ENCODE data around the gene FUT8. TPM values are rescaled to one million over a fixed set of nuclear protein-coding genes. Genes with fewer than 3 reads are reported as not detected.

Gene FUT8
- total and polyA plus RNA-seq, 2 of the 8 experiments (the other 6 are each of a cell fraction or from before 2014, with no cell fraction given) = 10.5 to 25.1 TPM

- no peak overlapping the region for H4K5ac ChIP-seq (ENCODE audit: insufficient read length, low read depth, low read length)
- H2AFZ ChIP-seq (ENCODE audit: low read length) = no peak overlapping the region
- no peak overlapping the region for H3K27ac ChIP-seq (ENCODE audit: low read depth, low read length)
- peak overlapping the region in 1 of 2 experiments; percentile 41; a peak in 1 of 4 replicates for H3K4me2 ChIP-seq (ENCODE audit: insufficient read depth in 1 of 2, low read depth in 2 of 2, low read length in 2 of 2)
- H3K23me2 ChIP-seq (ENCODE audit: low read depth, low read length) = no peaks in the 10 kb centered on the region
- H2BK12ac ChIP-seq (ENCODE audit: low read depth, low read length) = no peak overlapping the region
- no peak overlapping the region for H3K4ac ChIP-seq (replicated peaks; ENCODE audit: insufficient read length, low read depth, low read length)
- no peak overlapping the region for H2BK20ac ChIP-seq (ENCODE audit: low read length)
- no peaks in the 10 kb centered on the region; a peak in 1 of 4 replicates for H3K9me3 ChIP-seq (ENCODE audit: insufficient read depth in 2 of 2, low read depth in 1 of 2, low read length in 1 of 2)
- no peaks in the 10 kb centered on the region for H3K79me2 ChIP-seq (ENCODE audit: control insufficient read depth in 1 of 2, insufficient read depth in 2 of 2, low read length in 2 of 2)
- no peak overlapping the region for H2BK5ac ChIP-seq (ENCODE audit: low read depth, low read length)
- H3K9ac ChIP-seq (replicated peaks in 1 of 4; ENCODE audit: extremely low read depth in 1 of 4, low read depth in 3 of 4, low read length in 3 of 4) = no peak overlapping the region
- no peaks in the 10 kb centered on the region for H3K79me1 ChIP-seq (ENCODE audit: low read depth, low read length)
- H2BK15ac ChIP-seq (ENCODE audit: low read length) = no peak overlapping the region
- no peak overlapping the region for H3K14ac ChIP-seq (ENCODE audit: insufficient read length)
- no peak overlapping the region for H3K56ac ChIP-seq (replicated peaks; ENCODE audit: insufficient read length, low read depth, low read length)
- ChIA-PET POLR2A (ENCODE audit: partially characterized antibody) (no interaction called here), CTCF (ENCODE audit: partially characterized antibody) (no interaction called here)
- H3K27me3 ChIP-seq (replicated peaks in 1 of 4; ENCODE audit: control insufficient read depth in 3 of 4, extremely low read depth in 1 of 4, insufficient read depth in 3 of 4, low read length in 3 of 4) = no peaks in the 10 kb centered on the region
- H2AK5ac ChIP-seq (ENCODE audit: low read depth, low read length) = no peak overlapping the region
- H2BK120ac ChIP-seq (replicated peaks; ENCODE audit: low read depth, low read length) = no peak overlapping the region
- H4K20me1 ChIP-seq (replicated peaks in 1 of 2; ENCODE audit: control insufficient read depth in 1 of 2, insufficient read depth in 2 of 2, low read length in 2 of 2) = no peaks in the 10 kb centered on the region
- H4K8ac ChIP-seq (ENCODE audit: extremely low read depth, insufficient read depth, low read length) = no peak overlapping the region
- H4K91ac ChIP-seq (replicated peaks; ENCODE audit: insufficient read length, low read length) = no peak overlapping the region
- no peak overlapping the region for H3K23ac ChIP-seq (ENCODE audit: insufficient read length)
- no peak for DNase-seq (ENCODE audit: low read depth in 1 of 2, low spot score in 2 of 2)
- peak; percentile 68 for FAIRE-seq
- no peaks in the 10 kb centered on the region for H3K36me3 ChIP-seq (ENCODE audit: control insufficient read depth in 2 of 4, insufficient read depth in 4 of 4, low read length in 3 of 4)
- H3K18ac ChIP-seq (ENCODE audit: extremely low read depth, low read length) = no peak overlapping the region
- H3K4me3 ChIP-seq (ENCODE audit: extremely low read depth in 1 of 4, insufficient read depth in 2 of 4, low read depth in 3 of 4, low read length in 4 of 4) = peak overlapping the region in 1 of 4 experiments; percentile 1; a peak in 1 of 8 replicates
- peaks cover 0 to 7% (median 4%) of the 10 kb centered on the region in 4 experiments; a peak in 5 of 7 replicates for H3K4me1 ChIP-seq (replicated peaks in 1 of 4; ENCODE audit: control insufficient read depth in 3 of 4, insufficient read depth in 4 of 4, low read length in 3 of 4)
- TF ChIP-seq BACH1 (IDR thresholded peaks at IDR 0.05; ENCODE audit: low read length) (no peak), CHD1 (IDR thresholded peaks at IDR 0.05; ENCODE audit: low read depth, low read length) (no peak), POLR2A (IDR thresholded peaks at IDR 0.05; ENCODE audit: control extremely low read depth in 1 of 2, low read depth in 2 of 2, low read length in 2 of 2) (no peak), JUND (IDR thresholded peaks at IDR 0.05; ENCODE audit: low read length) (peak; percentile 80)
Observed at GRCh38 chr14:65686761-65687160, 274.2 kb downstream of the FUT8 start.

Measured in H1 (cell line).